NCI-H82 treated with DMSO at 0.1 percent for 48 hours (cell line): ENCODE results near the gene GRM4.
"Not testable (repeated sequence)": the region's sequence is repeated elsewhere in the genome, so short reads cannot be mapped to it uniquely, and the experiment has no call there.

ENCODE experiments used
- DNase-seq: peaks from one replicate; lab custom pipeline; 2025; ENCODE audit not compliant: unreplicated experiment; lab: John Stamatoyannopoulos, UW

Gene GRM4

DNA sequence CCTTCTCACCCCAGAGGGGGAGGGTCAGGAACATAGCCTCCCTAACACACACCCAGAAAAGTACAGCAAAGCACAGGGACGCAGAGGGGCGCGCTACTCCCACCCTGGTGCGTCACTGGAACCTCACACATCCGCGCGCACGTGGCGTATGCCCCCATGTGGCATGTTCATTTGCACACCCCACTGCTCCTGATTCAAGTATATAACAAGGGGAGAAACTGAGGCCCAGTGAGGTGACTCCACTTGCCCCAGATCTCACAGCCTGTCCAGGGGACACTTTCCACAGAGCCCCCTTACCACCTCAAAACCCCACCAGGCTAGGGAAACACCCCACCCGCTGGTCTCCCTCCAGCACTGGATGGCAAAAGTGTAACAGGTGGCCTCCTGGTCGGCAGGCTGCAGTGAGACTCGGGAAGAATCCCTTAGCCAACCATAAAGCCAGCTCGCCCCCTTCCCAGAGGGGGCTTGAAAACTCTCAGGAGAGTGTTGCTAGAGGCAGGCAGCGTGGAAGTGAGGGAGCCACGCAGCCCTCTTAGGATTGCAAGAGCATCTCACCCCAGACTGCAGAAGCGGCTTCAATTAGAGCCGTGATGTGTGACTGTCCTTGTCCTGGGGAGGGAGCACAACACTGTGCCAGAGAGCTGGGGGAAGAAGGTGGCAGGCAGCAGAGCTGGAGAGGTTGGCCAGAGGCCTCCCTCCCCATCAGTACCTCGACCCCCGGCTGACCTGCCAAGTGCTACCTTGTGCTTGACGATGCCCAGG is at the start of gene GRM4:
Gene GRM4, minus strand, starts transcription at position 67 of the 762 bp plus-strand sequence. CDS start 12,591 bp downstream, outside the sequence.
- no peak for DNase-seq

DNA sequence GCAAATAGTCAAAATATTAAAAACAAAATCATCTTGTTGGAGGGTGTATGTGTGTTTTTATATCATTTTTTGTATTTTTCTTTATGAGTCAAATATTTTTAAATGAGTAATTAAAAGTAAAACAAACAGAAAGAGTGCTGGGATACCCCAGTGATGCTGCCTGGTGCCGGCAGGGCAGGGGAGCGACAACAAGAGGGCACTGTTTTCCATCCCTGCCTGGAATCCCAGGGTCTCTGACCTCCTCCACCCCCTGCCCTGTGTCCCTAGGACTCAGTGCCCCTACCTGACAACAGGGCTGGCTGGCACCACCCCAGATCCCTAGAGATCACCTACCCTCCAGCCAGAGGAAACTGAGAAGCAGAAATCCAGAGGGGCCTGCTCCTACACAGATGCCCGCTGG is 48.9 kb upstream of the GRM4 start:
- no peak for DNase-seq

DNA sequence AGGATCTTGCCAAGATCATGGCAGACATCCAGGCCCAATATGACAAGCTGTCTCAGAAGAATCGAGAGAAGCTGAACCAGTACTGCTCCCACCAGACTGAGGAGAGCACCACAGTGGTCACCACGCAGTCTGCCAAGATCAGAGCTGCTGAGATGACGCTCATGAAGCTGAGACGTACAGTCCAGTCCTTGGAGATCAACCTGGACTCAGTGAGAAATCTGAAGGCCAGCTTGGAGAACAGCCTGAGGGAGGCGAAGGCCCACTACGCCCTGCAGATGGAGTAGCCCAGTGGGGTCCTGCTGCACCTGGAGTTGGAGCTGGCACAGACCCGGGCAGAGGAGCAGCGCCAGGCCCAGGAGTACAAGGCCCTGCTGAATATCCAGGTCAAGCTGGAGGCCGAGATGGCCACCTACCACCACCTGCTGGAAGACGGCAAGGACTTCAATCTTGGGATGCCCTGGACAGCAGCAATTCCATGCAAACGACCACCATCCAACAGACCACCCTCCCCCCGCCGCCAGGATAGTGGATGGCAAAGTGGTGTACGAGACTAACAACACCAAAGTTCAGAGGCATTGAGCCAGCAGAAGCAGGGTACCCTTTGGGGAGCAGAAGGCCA is 44.7 kb upstream of the GRM4 start:
- no peak for DNase-seq

DNA sequence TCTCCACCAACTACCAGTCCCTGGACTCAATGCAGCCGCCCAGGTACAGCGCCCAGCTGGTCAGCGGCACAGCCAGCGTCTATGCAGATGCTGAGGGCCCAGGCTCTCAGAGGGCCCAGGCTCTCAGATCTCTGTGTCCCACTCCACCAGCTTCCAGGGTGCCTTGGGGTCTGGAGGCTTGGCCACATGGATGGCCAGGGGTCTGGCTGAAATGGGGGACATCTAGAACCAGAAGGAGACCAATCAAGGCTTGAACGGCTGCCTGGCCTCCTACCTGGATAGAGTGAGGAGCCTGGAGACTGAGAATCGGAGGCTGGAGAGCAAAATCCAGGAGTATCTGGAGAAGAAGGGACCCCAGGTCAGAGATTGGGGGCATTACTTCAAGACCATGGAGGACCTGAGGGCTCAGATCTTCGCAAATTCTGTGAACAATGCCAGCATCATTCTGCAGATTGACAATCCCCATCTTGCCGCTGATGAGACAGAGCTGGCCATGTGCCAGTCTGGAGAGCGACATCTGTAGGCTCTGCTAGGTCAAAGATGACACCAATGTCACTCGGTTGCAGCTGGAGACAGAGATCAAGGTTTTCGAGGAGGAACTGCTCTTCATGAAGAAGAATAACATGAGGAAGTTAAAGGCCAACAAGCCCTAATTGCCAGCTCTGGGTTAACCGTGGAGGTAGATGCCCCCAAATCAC is 44.1 kb upstream of the GRM4 start:
- DNase-seq: no peak

DNA sequence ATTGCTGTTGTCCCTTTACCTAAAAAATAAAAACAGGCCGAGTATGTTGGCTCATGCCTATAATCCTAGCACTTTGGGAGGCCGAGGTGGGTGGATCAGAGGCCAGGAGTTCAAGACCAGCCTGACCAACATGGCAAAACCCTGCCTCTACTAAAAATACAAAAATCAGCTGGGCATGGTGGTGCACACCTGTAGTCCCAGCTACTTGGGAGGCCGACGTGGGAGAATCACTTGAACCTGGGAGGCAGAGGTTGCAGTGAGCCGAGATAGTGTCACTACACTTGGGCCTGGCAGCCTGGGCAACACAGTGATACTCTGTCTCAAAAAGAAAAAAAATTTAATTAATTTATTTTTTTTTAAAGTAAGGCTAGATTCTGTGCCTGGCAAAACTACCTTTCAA is 38.8 kb upstream of the GRM4 start:
- DNase-seq: not testable (repeated sequence)

DNA sequence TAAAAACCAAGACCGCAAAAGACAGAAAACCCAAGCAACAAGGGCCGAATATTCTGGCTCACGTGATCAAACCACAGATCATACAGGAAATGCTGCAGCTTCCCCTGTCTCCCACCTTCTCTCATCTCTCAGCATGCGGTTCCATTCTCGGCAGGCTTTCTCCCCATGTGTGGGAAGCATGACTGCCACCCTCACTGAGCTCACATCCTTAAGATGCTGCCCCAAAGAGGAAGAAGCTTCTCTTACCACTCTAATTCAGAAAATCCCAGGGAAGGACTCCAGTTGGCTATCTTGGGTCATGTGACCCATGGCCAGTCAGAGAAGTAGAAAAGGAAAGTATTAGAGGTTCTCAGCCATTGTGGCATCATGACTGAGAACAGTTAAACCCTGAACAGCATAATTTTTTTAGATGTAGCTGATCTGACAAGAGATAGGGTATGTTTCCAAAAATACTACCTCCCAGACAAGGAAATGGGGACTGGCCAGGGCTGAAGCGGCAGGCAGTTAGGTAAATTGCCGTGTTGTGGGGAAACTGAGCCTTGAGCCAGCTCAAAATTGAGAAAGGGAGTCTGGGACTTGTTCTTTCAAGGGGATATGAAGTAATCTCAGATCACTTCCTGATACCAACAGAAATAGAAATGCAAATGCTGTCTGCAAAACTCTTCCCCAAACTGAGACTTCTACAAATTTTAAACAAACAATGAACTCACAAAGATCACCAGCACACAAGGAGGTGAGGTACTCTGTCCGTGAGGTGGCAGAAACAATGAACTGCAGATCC is 37.1 kb upstream of the GRM4 start:
- DNase-seq: no peak

DNA sequence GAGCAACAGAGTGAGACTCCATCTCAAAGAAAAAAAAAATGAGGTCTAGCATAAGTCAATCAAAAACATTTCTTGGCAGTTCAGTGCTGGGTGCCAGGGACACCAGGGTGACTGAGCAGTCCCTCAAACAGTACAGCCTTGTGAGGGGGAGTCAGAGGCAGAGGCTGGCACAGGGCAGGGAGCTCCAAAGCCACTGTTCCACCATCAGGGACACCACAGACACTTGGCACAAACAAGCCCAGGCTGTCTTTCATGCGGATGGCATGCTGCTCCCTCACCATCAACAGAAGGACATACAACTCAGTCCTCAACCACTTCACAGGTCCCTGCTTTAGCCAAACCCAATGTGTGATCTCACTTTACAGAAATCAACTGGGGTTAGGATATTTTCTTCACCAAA is 36.0 kb upstream of the GRM4 start:
- DNase-seq: no peak

DNA sequence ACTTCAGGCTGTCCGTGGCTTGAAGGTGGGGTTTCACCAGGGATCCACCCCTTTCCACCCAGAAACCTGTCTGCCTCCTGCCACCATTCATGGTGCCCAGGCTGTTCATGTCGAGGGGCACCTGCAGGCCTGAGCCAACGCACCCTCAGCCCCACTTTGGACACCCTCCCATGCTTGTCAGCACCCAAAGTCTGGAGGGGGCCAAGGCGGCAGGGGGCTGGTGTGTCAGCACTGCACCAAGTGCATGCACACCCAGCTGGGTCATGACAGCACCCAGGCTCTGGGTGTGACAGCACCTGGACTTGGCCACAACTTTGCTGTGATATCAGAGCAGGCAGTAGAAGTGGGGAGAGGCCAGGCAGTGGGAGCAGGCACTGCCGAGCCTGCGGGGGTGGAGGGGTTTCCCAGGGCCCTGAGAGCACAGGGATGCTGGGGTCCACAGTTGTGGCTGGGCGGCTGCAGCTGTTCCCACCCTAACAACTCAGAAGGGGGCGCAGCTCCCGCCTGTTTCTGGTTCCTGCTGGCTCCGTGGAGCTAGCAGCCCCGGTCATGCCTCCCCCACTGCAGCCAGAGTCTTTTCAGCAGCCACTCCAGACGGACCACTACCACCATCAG is 33.3 kb upstream of the GRM4 start:
- DNase-seq: no peak

DNA sequence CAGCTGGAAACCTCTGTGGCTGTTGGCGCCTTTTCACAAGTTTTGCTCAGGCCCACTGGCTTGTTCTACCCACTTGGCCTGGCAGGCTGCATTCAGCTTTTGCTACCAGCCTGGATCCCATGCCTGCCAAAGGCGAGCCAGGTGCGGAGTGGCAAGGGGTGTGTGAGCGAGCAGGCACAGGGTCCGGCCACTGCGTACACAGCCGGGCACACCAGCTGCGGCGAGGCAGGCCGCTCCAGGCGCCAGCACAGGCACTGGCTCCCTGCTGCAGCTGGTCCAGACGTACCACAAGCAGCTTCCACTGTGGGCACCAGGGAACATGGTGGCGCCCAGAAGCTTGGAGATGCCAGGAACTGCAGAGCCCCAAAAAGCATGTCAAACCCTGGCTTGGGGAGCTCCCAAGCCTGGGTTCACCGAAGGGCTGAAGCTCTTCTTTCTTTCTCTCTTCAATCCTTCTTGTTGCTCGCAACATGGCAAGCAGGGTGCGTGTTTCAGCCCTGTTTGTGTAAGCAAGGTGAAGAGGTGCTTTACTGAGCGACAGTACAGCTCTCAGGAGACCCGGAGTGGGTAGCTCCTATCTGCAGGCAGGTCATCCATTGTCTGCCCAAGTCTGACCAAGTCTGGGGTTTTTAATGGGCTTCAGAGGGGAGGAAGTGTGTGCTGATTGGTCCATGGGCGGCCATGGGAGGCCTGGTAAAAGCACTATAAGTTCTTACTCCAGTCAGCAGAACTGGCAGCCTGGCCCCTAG is 32.6 kb upstream of the GRM4 start:
- DNase-seq: no peak

DNA sequence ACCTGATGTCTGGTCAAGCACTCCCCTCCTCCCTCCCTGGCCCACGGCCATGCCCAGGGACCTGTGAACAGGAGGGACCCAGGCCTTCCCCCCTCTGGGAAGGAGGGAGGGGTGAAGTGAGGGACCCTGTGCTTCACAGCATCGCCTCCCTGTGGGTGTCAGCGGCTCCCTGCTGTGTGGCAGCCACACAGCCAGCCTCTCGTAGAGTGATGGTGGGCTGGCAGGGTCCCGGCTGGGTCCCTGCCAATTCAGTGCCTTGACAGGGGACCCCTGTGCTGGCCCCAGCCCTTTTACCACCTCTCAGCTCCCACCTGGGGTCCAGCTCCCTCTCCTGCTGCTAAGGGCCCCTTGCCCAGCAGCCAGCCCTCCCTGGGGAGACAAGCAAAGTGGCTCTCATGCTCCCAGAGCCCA is 31.3 kb upstream of the GRM4 start:
- DNase-seq: no peak

DNA sequence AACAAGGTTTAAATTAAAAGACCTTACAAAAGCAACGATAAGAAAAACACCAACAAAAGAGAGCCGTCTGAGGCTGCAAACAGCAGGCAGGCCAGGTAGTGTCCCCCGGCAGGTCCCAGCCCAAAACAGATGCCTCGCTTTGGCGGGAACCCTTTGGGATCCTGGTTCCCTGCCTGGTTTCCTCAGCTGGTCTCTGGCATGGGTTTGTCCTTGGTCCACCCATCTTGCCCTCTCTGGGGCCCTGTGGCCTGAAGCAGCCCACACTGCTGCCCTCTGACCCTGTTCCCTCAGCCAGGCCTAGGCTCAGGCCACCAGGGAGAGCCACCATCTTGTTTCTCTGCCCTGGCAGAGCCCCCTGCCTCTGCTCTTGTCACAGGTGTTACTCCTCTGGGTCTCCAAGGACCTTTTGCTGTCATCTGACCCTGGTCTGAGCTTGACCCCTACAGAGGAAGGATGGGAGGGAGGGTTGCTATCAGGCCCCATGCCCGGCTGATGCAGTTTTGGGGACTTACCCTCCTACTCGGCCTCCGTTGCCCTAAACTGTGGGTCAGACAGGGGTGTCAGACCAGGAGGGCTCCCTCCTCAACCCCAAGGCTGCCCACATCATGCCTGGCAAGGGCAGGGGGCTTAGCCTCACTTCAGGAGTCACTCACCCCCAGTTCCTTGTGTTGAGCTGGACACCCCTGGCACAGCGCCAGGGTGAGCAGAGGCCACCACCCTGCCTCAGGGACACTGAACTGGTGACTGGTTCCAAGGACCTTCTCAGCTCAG is 30.6 kb upstream of the GRM4 start:
- no peak for DNase-seq

DNA sequence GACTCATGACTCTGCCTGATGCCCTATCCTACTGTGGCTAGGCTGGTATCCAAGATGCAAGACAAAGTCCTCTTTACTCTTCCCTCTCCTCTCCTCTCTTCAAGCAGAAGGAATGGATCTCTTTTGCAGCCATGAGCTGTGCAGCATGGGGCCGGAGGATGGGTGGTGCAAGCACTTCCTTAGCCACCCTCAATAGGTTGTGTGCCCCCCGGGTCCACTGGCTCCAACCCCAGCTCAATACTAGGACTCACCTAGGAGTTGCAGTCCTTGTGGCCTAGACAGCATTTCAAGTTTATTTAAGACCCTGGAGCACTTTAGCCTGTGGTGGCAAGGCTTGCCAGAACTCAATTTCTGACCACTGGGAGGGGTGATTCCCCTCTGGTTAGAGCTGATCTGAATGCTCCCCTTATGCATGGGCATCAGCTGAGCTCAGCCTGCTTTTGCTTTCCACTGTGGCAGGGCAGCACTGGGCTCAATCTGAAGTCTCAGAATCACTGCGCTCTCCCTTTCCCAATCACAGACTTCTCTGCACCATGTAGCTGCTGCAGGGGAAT is 29.0 kb upstream of the GRM4 start:
- DNase-seq: no peak

DNA sequence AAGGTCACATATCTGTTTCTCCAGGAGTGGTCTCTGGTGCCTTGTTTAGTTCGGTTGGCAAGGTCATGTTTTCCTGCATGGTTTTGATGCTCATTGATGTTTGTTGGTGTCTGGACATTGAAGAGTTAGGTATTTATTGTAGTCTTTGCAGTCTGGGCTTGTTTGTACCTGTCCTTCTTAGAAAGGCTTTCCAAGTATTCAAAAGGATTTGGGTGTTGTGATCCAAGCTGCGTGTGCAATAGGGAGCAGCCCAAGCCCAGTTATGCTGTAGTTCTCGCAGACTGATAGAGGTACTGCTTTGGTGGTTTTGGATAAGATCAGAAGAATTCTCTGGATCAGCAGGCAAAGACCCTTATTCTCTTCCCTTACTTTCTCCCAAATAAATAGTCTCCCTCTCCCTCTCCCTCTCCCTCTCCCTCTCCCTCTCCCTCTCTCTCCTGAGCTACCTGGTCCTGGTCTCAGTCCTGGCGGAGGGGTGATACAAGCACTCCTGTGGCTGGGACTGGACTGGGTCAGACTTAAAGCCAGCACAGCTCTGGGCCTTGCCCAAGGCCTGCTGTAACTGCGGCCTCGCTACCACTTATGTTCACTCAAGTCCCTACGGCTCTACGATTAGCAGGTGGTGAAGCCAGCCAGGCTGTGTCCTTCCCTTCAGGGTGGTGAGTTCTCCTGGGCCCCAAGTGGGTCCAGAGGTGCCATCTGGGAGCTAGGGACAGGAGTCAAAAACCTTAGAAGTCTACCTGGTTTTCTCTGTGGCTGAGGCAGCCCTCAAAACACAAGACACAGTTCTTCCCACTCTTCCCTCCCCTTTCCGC is 27.3 kb upstream of the GRM4 start:
- DNase-seq: no peak

DNA sequence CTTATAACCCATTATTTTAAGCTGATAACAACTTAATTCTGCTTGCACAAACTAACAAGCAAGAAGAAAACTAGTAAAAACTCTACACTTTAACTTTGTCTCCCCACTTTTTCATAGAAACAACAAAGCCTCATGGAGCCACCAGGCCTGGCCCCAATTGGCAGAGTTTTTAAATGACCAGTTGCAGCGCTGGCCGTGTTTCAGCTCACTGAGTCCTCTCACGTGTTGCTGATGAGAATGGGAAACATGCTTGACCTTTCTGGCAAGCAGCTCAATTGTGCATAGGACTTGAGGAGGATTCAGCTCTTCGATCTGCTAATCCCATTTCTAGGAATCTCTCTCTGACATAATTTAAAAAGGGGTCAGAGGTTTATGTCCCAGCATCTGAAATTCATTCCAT is 24.5 kb upstream of the GRM4 start:
- no peak for DNase-seq

DNA sequence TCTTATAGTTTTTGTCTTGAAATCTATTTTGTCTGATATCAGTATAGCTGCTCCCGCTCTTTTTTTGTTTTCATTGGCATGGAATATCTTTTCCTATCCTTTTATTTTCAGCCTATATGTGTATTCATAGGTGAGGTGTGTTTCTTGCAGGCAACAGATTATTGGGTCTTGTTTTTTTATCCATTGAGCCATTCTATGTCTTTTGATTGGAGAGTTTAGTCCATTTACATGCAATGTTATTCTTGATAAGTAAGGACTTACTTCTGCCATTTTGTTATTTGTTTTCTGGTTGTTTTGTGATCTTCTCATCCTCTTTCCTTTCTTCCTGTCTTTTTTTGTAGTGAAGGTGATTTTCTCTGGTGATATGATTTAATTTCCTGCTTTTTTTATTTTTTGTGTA is 24.0 kb upstream of the GRM4 start:
- DNase-seq: no peak

DNA sequence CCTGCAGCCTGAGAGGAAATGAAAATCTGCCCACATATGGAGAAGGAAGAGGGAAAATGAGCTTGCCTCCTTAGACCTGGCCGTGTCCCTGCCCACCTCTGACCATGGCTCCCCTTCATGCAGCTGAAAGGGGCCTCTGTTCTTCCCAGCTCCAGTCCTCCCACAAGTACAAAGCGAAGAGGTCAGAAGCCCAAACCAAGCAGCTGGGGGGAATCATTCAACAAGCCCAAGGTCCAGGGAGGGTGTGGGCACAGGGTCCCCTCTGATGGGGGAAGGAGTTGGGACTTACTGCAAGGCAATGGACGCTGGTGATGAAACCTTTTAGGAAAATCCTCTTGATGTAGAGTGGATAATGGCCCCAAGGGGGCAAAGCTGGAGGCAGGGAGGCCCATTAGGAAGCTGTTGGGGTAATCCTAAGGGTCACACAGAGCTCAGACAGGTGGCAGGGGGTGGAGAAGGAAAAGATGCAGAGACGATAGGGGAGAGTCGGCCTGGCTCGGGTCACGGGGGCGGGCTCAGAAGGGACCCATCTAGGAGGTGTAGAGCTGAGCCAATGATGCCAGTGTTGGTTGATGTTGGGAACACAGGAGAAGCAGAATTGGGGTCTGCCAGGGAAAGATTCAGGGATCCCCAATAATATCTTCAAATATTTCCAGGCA is 16.1 kb upstream of the GRM4 start:
- DNase-seq: peak; percentile 25

DNA sequence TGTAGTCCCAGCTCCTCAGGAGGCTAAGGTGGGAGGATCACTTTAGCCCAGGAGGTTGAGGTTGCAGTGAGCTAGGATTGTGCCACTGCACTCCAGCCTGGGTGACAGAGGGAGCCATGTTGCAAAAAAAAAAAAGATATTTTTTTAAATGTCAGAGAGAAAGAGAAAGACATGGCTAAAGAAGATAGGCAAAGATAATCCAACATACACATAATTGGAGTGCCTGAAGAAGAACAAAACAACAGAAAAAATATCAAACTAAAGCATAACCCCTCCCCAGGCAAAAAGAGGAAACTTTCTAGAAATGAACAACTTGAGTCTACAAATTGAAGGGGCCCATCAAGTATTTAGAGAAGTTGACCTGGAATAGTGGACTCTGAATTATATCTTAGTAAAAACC is 14.0 kb upstream of the GRM4 start:
- DNase-seq: no peak

DNA sequence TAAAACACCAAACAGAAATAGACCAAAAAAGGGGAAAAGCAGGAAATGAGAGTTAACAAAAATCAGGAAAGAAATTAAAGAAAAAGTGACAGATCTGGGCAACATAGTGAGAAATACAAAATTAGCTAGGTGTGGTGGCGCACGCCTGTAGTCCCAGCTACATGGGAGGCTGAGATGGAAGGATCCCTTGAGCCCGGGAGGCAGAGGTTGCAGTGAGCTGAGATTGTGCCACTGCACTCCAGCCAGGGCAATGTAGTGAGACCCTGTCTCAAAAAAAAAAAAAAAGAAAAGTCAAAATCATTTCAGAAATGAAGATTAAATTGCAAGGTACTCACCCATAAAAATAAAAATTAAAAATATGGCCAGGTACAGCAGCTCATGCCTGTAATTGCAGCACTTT is 13.0 kb upstream of the GRM4 start:
- DNase-seq: no peak
